Endodermal cell (in vitro differentiated cells): ENCODE measurements around the gene OR51I1. TPM values are rescaled to one million over a fixed set of nuclear protein-coding genes. Genes with fewer than 3 reads are reported as not detected.

ENCODE experiments used
- DNase-seq: peaks from one replicate; pipeline ENCODE4 v3.0.0-alpha.2; 2017
- H3K27ac ChIP-seq: 2 replicates; pipeline ENCODE4 v1.5.1; 2013; ENCODE audit warnings: mild to moderate bottlenecking, low read depth, low read length, moderate library complexity
- H3K27me3 ChIP-seq: 2 replicates; pipeline ENCODE4 v1.6.1; 2013; ENCODE audit warnings: mild to moderate bottlenecking, low read length, moderate library complexity; ENCODE audit not compliant: insufficient read depth, control insufficient read depth, poor library complexity, severe bottlenecking
- H3K36me3 ChIP-seq: 2 replicates; pipeline ENCODE4 v1.7.0; 2013; ENCODE audit warnings: mild to moderate bottlenecking, low read length, moderate library complexity; ENCODE audit not compliant: control insufficient read depth, insufficient read depth
- H3K4me1 ChIP-seq: one replicate; pipeline ENCODE4 v1.7.0; 2013; ENCODE audit warnings: low read length; ENCODE audit not compliant: control insufficient read depth, insufficient read depth
- H3K4me3 ChIP-seq: 2 replicates; pipeline ENCODE4 v1.5.1; 2013; ENCODE audit warnings: mild to moderate bottlenecking, low read length, moderate library complexity
- H3K9ac ChIP-seq: 2 replicates; pipeline ENCODE4 v1.6.1; 2013; ENCODE audit warnings: mild to moderate bottlenecking, low read length, moderate library complexity; ENCODE audit not compliant: poor library complexity, severe bottlenecking; ENCODE audit errors: extremely low read depth
- H3K9me3 ChIP-seq: 2 replicates; pipeline ENCODE4 v1.6.1; 2013; ENCODE audit warnings: mild to moderate bottlenecking, low read length, moderate library complexity; ENCODE audit not compliant: control insufficient read depth
- H3K27ac Mint-ChIP-seq: 2 replicates; pipeline ENCODE4 v1.8.0; 2020; ENCODE audit warnings: mixed read lengths
- H3K27me3 Mint-ChIP-seq: 2 replicates; pipeline ENCODE4 v1.8.0; 2021; ENCODE audit warnings: mild to moderate bottlenecking, mixed read lengths; ENCODE audit not compliant: insufficient read depth
- H3K36me3 Mint-ChIP-seq: 2 replicates; pipeline ENCODE4 v1.8.0; 2020; ENCODE audit warnings: low read depth, mixed read lengths
- H3K4me1 Mint-ChIP-seq: 2 replicates; pipeline ENCODE4 v1.8.0; 2020; ENCODE audit warnings: mixed read lengths
- H3K4me3 Mint-ChIP-seq: 2 replicates; pipeline ENCODE4 v1.8.0; 2020; ENCODE audit warnings: mild to moderate bottlenecking, moderate library complexity, mixed read lengths
- H3K9me3 Mint-ChIP-seq: 2 replicates; pipeline ENCODE4 v1.8.0; 2020; ENCODE audit warnings: mild to moderate bottlenecking, mixed read lengths
- WGBS, 2 experiments: methylation state at CpG; one replicate each; pipeline versions ENCODE4 v1.1.5 to v1.1.7; 2013; ENCODE audit warnings: missing lambda C conversion rate in 2 of 2, mixed read lengths in 1 of 2; ENCODE audit not compliant: insufficient coverage in 1 of 2, insufficient read length in 1 of 2; 5-methylcytosine and 5-hydroxymethylcytosine counted together
- total RNA-seq, 2 donors: library from RNA; stranded (reverse); fragmentation: NEBNext Ultra II Directional in 1 of 2; extraction: Animal tissue kit (Norgen Biotek cat#: 25700) in 1 of 2; gene quantifications; 2 replicates in 1 of 2; 3 replicates in 1 of 2; pipeline ENCODE4 v1.2.1, GENCODE V29; 2021
- TF ChIP-seq, protein P1 (sequence below): fragments of 200-600 bp; sonication (generic); conservative IDR thresholded peaks from 2 replicates; pipeline ENCODE4 v1.5.0; 2021; ENCODE audit warnings: antibody characterized with exemption, mild to moderate bottlenecking

OR51I1 gene
- total RNA-seq, 2 donors from 2014 or later, result not detected

DNA sequence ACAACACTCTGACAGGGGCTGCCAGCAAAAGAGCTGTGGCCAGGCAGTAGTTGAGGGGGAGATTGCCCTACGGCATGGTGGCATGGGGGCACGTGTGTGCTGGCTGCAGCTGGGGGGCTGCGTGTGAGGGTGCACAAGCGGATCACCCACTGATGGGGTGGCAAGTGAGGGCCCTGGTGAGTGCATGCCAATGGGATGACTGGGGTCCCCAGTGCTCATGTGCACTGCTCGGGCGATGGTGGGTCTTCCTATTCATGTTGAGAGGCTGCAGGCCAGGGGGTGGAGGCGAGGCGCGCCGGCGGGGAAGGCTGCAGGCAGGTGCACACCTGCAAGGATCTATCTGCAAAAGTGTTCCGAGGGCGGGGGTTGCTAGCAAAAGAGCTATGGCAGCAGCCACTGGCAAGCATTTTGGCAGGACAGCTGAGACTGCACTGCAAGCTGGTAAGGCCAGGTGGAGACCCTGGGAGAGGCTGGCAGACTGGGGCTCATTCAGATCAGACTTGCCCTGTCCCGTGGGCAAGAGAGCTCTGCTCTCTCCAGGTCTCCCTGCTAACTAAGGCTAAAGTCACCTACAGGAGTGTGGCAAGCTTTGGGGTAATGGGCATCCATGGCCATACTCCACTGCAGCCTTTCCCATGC, 19.8 kb upstream of the OR51I1 start:
- no peaks in the 10 kb centered on the region for H3K9me3 Mint-ChIP-seq
- no peaks in the 10 kb centered on the region for H3K9me3 ChIP-seq
- no peak overlapping the region for H3K9ac ChIP-seq
- no peak overlapping the region for H3K27ac ChIP-seq
- H3K4me3 ChIP-seq, result no peak overlapping the region
- H3K27me3 Mint-ChIP-seq, result no peaks in the 10 kb centered on the region
- no peaks in the 10 kb centered on the region for H3K27me3 ChIP-seq
- H3K4me1 Mint-ChIP-seq, result no peaks in the 10 kb centered on the region
- H3K36me3 Mint-ChIP-seq, result no peaks in the 10 kb centered on the region
- no peaks in the 10 kb centered on the region for H3K4me1 ChIP-seq
- no peak overlapping the region for H3K4me3 Mint-ChIP-seq
- TF ChIP-seq, protein P1, sequence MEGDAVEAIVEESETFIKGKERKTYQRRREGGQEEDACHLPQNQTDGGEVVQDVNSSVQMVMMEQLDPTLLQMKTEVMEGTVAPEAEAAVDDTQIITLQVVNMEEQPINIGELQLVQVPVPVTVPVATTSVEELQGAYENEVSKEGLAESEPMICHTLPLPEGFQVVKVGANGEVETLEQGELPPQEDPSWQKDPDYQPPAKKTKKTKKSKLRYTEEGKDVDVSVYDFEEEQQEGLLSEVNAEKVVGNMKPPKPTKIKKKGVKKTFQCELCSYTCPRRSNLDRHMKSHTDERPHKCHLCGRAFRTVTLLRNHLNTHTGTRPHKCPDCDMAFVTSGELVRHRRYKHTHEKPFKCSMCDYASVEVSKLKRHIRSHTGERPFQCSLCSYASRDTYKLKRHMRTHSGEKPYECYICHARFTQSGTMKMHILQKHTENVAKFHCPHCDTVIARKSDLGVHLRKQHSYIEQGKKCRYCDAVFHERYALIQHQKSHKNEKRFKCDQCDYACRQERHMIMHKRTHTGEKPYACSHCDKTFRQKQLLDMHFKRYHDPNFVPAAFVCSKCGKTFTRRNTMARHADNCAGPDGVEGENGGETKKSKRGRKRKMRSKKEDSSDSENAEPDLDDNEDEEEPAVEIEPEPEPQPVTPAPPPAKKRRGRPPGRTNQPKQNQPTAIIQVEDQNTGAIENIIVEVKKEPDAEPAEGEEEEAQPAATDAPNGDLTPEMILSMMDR, result no peak
- no peak for DNase-seq
- H3K36me3 ChIP-seq, result no peaks in the 10 kb centered on the region
- no peak overlapping the region for H3K27ac Mint-ChIP-seq
- 90 to 100% methylated on average over 1 to 14 of the region's 14 CpGs for WGBS, 2 experiments

DNA sequence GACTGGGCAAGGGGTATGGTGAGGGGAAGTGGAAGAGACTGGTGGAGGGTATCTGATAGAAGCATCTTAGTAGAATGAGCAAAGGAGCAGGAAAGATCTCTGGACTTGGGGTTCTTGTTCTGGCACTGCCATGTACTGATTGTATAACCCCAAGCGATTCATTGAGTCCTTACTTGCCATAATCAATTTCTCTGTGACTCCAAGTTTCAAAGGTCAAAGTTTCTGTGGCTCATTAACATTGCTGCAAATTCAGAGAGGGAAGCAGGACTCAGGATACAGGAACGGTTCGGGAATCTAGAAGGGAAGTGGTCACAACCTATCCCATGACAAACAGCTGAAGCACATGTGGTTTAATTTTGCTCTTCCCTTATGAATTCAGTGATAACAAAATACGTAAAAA, 8.1 kb upstream of the OR51I1 start:
- 93% methylated on average over 3 to 4 of the region's 4 CpGs for WGBS, 2 experiments
- no peaks in the 10 kb centered on the region for H3K27me3 ChIP-seq
- H3K9me3 Mint-ChIP-seq, result no peaks in the 10 kb centered on the region

GRCh38 chr11:5449023-5449422, 7.7 kb upstream of the OR51I1 start, which contains the start of gene OR51I2:
Gene OR51I2 (plus strand): TSS chr11:5449323. CDS start chr11:5453489, 4,166 bp downstream.
- Histone ChIP-seq H3K27me3 (no peaks in the 10 kb centered on the region), H3K9me3 (no peaks in the 10 kb centered on the region), H3K4me1 (no peaks in the 10 kb centered on the region), H3K27ac (no peak within 1 kb of the TSS), H3K9ac (no peak within 1 kb of the TSS), H3K36me3 (no peaks in the 10 kb centered on the region), H3K4me3 (no peak within 1 kb of the TSS)
- Mint-ChIP-seq H3K27me3 (peaks cover 8% of the 10 kb centered on the region), H3K9me3 (no peaks in the 10 kb centered on the region), H3K36me3 (no peaks in the 10 kb centered on the region), H3K4me1 (peaks cover 3% of the 10 kb centered on the region), H3K4me3 (no peak within 1 kb of the TSS), H3K27ac (no peak within 1 kb of the TSS)
- 83 to 93% methylated on average over 1 to 2 of the region's 2 CpGs for WGBS, 2 experiments
- DNase-seq, result no peak
- TF ChIP-seq, protein P1, result no peak

More for the DNA sequence above, 8.1 kb upstream of the OR51I1 start:
- DNase-seq, result no peak
- Mint-ChIP-seq H3K36me3 (no peaks in the 10 kb centered on the region), H3K27me3 (peaks cover 8% of the 10 kb centered on the region), H3K4me3 (no peak overlapping the region), H3K4me1 (peaks cover 3% of the 10 kb centered on the region), H3K27ac (no peak overlapping the region)
- Histone ChIP-seq H3K9ac (no peak overlapping the region), H3K27ac (no peak overlapping the region), H3K36me3 (no peaks in the 10 kb centered on the region), H3K9me3 (no peaks in the 10 kb centered on the region), H3K4me3 (no peak overlapping the region), H3K4me1 (no peaks in the 10 kb centered on the region)
- TF ChIP-seq, protein P1, result no peak
